ENCODE results near the gene NRSN2.
A peak's percentile ranks its signal among the peaks of the same experiment; 100 is the strongest.

Gene NRSN2

DNA sequence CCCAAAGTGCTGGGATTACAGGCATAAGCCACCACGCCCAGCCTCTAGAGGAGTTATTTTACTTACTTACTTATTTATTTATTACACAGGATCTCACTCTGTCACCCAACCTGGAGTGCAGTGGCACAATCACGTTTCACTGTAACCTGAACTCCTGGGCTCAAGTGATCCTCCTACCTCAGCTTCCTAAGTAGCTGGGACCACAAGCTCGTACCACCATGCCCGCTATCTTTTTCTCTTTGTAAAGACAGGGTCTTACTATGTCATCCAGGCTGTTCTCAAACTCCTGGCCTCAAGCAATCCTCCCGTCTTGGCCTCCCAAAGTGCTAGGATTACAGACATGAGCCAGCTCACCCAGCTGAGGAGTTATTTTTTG is 32.0 kb downstream of the NRSN2 start:
- TF ChIP-seq, protein P1, sequence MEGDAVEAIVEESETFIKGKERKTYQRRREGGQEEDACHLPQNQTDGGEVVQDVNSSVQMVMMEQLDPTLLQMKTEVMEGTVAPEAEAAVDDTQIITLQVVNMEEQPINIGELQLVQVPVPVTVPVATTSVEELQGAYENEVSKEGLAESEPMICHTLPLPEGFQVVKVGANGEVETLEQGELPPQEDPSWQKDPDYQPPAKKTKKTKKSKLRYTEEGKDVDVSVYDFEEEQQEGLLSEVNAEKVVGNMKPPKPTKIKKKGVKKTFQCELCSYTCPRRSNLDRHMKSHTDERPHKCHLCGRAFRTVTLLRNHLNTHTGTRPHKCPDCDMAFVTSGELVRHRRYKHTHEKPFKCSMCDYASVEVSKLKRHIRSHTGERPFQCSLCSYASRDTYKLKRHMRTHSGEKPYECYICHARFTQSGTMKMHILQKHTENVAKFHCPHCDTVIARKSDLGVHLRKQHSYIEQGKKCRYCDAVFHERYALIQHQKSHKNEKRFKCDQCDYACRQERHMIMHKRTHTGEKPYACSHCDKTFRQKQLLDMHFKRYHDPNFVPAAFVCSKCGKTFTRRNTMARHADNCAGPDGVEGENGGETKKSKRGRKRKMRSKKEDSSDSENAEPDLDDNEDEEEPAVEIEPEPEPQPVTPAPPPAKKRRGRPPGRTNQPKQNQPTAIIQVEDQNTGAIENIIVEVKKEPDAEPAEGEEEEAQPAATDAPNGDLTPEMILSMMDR (IDR thresholded peaks at IDR 0.05; ENCODE audit: low read depth, low read length, missing control alignments) = no peak
- no peak for DNase-seq (ENCODE audit: extremely low read depth, low read depth)
- H3K4me3 ChIP-seq (replicated peaks; ENCODE audit: low read depth, low read length) = no peak overlapping the region

DNA sequence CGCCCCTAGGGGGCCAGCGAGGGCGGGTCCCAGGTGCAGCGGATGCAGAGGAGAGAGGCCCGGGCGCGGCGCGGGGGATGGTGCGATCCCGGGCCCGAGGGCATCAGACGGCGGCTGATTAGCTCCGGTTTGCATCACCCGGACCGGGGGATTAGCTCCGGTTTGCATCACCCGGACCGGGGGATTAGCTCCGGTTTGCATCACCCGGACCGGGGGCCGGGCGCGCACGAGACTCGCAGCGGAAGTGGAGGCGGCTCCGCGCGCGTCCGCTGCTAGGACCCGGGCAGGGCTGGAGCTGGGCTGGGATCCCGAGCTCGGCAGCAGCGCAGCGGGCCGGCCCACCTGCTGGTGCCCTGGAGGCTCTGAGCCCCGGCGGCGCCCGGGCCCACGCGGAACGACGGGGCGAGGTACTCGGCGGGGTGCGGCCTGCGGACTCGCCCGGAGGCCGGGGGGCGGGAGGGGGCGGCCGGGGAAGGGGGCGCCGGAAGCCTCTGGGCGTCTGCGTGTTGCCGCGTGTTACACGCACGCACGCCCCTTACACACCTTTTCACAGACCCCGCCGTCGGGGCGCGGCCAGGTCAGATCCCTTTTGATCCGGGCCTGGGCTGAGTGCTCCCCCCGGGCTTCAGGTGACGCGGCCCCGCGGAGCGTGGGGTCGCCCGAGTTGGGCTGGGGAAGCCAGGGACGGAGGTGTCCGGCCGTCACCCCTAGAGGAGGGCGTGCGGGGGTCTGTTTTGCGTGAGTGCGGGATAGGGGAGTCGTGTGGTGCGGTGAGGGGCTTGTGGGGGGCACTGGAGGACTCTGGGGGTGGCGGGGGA is 34.1 kb downstream of the NRSN2 start:
- peak overlapping the region; percentile 67 for H3K4me3 ChIP-seq (replicated peaks; ENCODE audit: low read depth, low read length)
- TF ChIP-seq, protein P1 (IDR thresholded peaks at IDR 0.05; ENCODE audit: low read depth, low read length, missing control alignments) = no peak
- no peak for DNase-seq (ENCODE audit: extremely low read depth, low read depth)

DNA sequence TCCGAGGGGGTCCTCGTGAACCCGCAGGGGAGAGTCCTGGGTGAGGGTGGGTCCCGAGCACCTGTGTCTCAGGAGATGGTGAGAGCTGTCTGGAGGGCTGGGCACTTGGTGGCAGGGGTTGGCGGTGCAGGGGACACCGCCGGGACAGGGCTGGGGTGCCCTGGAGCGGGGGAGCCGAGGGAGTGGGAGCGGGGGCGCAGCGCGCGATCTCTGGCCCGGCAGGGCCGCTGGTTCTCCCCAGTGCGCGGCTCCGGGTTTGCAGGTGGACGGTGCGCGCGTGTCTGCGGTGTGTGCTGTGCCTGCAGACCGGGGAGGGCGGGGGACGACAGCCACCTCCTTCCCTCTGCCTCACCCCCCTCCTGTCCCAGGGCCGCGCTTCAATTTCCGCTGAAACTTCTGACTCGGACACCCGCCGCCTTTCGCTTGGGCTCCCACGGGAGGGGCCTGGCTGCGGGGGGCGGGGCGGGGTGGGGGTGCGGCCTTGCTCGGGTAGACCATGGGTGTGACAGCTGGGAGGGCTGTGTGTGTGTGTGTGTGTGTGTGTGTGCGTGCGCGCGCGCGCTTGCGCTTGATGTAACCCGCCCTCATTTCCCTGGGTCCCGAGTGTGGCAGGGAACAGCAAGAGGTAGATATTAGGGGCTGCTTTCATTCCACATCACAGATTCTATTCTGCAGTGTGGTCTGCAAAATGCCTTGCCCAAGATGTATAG is 34.8 kb downstream of the NRSN2 start:
- TF ChIP-seq, protein P1 (IDR thresholded peaks at IDR 0.05; ENCODE audit: low read depth, low read length, missing control alignments) = no peak
- DNase-seq (ENCODE audit: extremely low read depth, low read depth) = peak; percentile 32
- H3K4me3 ChIP-seq (replicated peaks; ENCODE audit: low read depth, low read length) = peak overlapping the region; percentile 67

DNA sequence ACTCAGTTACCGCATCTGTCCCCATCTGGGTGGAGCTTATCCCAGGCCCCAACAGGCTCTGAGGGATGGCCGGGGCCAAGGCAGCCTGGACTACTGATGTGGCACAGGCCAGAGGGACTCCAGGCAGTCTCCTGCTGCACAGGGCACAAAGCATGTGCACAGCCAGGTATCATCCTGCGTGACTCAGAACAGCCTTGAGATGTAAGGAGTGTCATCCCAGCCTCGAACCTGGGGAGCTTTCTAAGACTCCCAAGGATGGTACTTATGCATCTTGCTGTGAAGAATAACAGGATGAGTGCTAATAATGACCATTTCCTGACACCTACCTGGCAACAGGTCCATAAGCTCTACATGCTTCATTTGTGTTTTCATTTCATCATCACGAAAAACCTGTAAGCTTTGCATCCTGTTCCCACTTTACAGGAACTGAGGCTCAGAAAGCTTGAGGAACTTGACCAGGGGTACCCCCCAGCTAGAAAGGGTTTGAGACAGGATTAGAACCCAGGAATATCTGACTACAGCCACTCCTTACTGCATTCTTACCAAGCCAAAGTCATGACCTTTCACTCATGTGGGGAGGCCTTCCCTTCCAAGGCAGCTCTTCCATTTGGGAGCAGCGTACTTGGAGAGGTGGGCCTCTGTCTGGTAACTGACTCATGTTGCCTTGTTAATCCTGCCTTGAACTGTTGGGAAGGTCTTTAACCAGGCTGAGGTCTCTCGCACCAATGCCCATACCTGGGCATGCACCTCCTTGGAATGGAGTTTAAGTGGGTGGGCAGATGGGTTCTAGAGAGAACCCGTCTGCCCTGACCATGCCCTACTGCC is 35.6 kb downstream of the NRSN2 start:
- no peak for DNase-seq (ENCODE audit: extremely low read depth, low read depth)

DNA sequence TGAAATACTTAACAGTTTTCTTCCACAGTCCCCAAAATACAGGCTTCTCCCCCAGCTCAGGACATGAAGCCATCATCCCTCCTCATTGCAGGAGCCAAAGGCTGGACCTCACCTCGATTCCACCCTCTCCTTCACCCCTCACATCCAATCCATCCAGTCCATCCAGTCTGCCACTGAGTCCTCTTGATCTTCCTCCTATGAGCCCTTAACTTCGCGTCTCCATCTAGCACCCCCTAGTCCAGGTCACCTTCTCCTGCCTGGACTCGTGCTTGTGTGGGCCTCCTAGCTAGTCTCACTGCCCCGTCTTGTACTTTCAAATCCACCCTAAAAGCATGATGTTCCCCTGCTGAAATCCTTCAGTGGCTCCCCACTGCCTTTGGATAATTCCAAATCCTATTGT is 37.0 kb downstream of the NRSN2 start:
- no peak for DNase-seq (ENCODE audit: extremely low read depth, low read depth)
- TF ChIP-seq, protein P1 (IDR thresholded peaks at IDR 0.05; ENCODE audit: low read depth, low read length, missing control alignments) = no peak

More for the DNA sequence above, 35.6 kb downstream of the NRSN2 start:
- peak overlapping the region; percentile 67 for H3K4me3 ChIP-seq (replicated peaks; ENCODE audit: low read depth, low read length)
- TF ChIP-seq, protein P1 (IDR thresholded peaks at IDR 0.05; ENCODE audit: low read depth, low read length, missing control alignments) = no peak

DNA sequence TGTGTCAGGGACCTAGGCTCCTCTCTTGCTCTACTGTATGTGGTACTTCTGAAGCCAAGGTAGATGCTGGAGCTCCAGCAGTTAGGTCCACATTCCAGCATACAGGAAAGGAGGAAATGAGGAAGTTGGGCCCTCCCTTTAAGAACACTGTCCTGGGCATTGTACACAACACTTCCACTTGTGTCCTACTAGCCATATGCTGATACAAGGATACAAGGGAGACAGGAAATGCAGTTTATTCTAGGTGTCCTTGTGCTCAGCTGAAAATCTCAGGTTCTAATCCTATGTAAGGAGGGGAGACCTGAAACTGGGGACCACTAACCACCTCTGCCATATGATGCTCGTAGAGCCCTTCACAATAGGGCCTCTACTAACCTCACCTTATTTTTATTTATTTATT is 37.8 kb downstream of the NRSN2 start:
- no peak overlapping the region for H3K4me3 ChIP-seq (replicated peaks; ENCODE audit: low read depth, low read length)
- DNase-seq (ENCODE audit: extremely low read depth, low read depth) = no peak
- TF ChIP-seq, protein P1 (IDR thresholded peaks at IDR 0.05; ENCODE audit: low read depth, low read length, missing control alignments) = no peak

More for the DNA sequence above, 37.0 kb downstream of the NRSN2 start:
- no peak overlapping the region for H3K4me3 ChIP-seq (replicated peaks; ENCODE audit: low read depth, low read length)

All from HFF-Myc (cell line).